Calu3 (cell line): ENCODE results near the gene OPCML. TPM values are rescaled to one million over a fixed set of nuclear protein-coding genes. Genes with fewer than 3 reads are reported as not detected.

Experiments used
- BruUV-seq: library from RNA; stranded (reverse); fragments of 400-500 nt; replicated peaks from 2 replicates; lab custom pipeline; 2021; lab: Mats Ljungman, UMichigan
- CTCF ChIA-PET: fragments of 300-600 bp; sonication (Branson Sonifier 250); formaldehyde crosslinking; loops from one replicate; lab custom pipeline; 2022; ENCODE audit warnings: antibody characterized with exemption; lab: Charles Lee
- DNase-seq: peaks from one replicate; pipeline ENCODE4 v3.0.0; 2022
- H3K27ac Mint-ChIP-seq: one replicate; pipeline ENCODE4 v1.8.0; 2022; ENCODE audit warnings: mixed read lengths; ENCODE audit not compliant: unreplicated experiment
- H3K27me3 Mint-ChIP-seq: one replicate; pipeline ENCODE4 v1.8.0; 2022; ENCODE audit warnings: mixed read lengths; ENCODE audit not compliant: unreplicated experiment
- H3K36me3 Mint-ChIP-seq: one replicate; pipeline ENCODE4 v1.8.0; 2022; ENCODE audit warnings: mild to moderate bottlenecking, moderate library complexity, mixed read lengths; ENCODE audit not compliant: insufficient read depth, unreplicated experiment
- H3K4me1 Mint-ChIP-seq: one replicate; pipeline ENCODE4 v1.8.0; 2022; ENCODE audit warnings: mild to moderate bottlenecking, low read depth, mixed read lengths; ENCODE audit not compliant: unreplicated experiment
- H3K4me3 Mint-ChIP-seq: one replicate; pipeline ENCODE4 v1.8.0; 2022; ENCODE audit warnings: mild to moderate bottlenecking, low read depth, moderate library complexity, mixed read lengths; ENCODE audit not compliant: unreplicated experiment
- H3K9me3 Mint-ChIP-seq: one replicate; pipeline ENCODE4 v1.8.0; 2022; ENCODE audit warnings: low read depth, mixed read lengths; ENCODE audit not compliant: unreplicated experiment
- intact Hi-C: fragments of 100-400 bp; cut with micrococcal nuclease; formaldehyde crosslinking; loops from one replicate; pipeline ENCODE4 v1.10.0; 2022; ENCODE audit not compliant: unreplicated experiment
- total RNA-seq: library from RNA; stranded (reverse); gene quantifications from 2 replicates; pipeline ENCODE4 v1.2.3, GENCODE V29; 2022
- TF ChIP-seq, protein P1 (sequence below): fragments of 200-600 bp; IDR thresholded peaks from one replicate; pipeline ENCODE4 v1.8.0; 2022; ENCODE audit warnings: antibody characterized with exemption; ENCODE audit not compliant: unreplicated experiment

Gene OPCML
- total RNA-seq, 1 experiment from 2014 or later: not detected

DNA sequence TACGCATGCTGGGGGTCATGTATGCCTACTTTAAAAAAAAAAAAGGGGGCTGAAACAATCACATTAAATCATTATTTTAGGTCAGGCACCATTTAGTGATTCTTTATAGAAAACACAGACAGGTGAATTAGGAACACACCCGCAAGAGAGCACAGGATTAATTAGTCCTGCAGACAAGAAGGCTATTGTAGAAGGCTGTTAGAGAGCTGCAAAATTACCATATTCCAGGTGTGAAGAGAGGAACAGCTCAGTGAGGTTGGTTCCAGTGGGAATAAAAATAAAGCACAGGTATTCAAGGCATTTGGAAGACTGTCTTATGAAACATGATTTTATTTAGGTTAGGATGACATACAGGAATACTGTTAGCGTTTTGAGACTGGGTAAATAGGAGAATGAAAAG lies 649.1 kb downstream of the OPCML start:
- Mint-ChIP-seq H3K36me3 (no peaks in the 10 kb centered on the region), H3K4me1 (no peaks in the 10 kb centered on the region), H3K9me3 (peaks cover 19% of the 10 kb centered on the region), H3K4me3 (no peak overlapping the region), H3K27me3 (no peaks in the 10 kb centered on the region), H3K27ac (no peak overlapping the region)
- CTCF ChIA-PET: no interaction called here
- BruUV-seq: no TSS peak
- intact Hi-C loops: no loop called here
- DNase-seq: no peak
- TF ChIP-seq, protein P1, sequence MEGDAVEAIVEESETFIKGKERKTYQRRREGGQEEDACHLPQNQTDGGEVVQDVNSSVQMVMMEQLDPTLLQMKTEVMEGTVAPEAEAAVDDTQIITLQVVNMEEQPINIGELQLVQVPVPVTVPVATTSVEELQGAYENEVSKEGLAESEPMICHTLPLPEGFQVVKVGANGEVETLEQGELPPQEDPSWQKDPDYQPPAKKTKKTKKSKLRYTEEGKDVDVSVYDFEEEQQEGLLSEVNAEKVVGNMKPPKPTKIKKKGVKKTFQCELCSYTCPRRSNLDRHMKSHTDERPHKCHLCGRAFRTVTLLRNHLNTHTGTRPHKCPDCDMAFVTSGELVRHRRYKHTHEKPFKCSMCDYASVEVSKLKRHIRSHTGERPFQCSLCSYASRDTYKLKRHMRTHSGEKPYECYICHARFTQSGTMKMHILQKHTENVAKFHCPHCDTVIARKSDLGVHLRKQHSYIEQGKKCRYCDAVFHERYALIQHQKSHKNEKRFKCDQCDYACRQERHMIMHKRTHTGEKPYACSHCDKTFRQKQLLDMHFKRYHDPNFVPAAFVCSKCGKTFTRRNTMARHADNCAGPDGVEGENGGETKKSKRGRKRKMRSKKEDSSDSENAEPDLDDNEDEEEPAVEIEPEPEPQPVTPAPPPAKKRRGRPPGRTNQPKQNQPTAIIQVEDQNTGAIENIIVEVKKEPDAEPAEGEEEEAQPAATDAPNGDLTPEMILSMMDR: no peak

GRCh38 chr11:132881622-132882021 lies 650.7 kb downstream of the OPCML start:
- peaks cover 16% of the 10 kb centered on the region for H3K9me3 Mint-ChIP-seq
- H3K36me3 Mint-ChIP-seq: no peaks in the 10 kb centered on the region
- CTCF ChIA-PET: no interaction called here
- no peaks in the 10 kb centered on the region for H3K4me1 Mint-ChIP-seq
- BruUV-seq: no TSS peak
- H3K27me3 Mint-ChIP-seq: no peaks in the 10 kb centered on the region
- no peak overlapping the region for H3K27ac Mint-ChIP-seq
- TF ChIP-seq, protein P1: no peak
- no peak for DNase-seq
- no peak overlapping the region for H3K4me3 Mint-ChIP-seq
- intact Hi-C loops: no loop called here

DNA sequence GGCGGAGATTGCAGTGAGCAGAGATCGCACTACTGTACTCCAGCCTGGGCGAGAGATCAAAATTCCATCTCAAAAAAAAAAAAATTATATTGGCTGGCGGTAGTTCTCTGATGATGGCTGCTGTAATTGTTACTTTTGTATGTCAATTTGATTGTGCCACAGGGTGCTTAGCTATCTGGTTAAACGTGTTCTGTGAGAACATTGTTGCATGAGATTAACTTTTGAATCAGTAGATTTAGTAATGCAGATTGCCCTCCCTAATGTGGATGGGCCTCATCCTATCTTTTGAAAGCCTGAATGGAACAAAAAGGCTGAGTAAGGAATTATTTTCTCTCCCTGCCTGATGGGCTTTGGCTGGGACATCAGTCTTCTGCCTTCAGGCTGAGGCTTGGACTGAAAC lies 654.2 kb downstream of the OPCML start:
- Mint-ChIP-seq H3K36me3 (no peaks in the 10 kb centered on the region), H3K27me3 (no peaks in the 10 kb centered on the region), H3K9me3 (peaks cover 19% of the 10 kb centered on the region), H3K4me1 (no peaks in the 10 kb centered on the region), H3K27ac (no peak overlapping the region), H3K4me3 (no peak overlapping the region)
- CTCF ChIA-PET: no interaction called here
- intact Hi-C loops: no loop called here
- TF ChIP-seq, protein P1: no peak
- DNase-seq: no peak
- no TSS peak for BruUV-seq

GRCh38 chr11:132876705-132877104 lies 655.6 kb downstream of the OPCML start:
- intact Hi-C loops: no loop called here
- no TSS peak for BruUV-seq
- Mint-ChIP-seq H3K36me3 (no peaks in the 10 kb centered on the region), H3K27me3 (no peaks in the 10 kb centered on the region), H3K4me3 (no peak overlapping the region), H3K9me3 (peaks cover 15% of the 10 kb centered on the region), H3K27ac (no peak overlapping the region), H3K4me1 (no peaks in the 10 kb centered on the region)
- CTCF ChIA-PET: no interaction called here
- TF ChIP-seq, protein P1: no peak
- no peak for DNase-seq
